Measurements from ENCODE around the gene COG1.
A peak's percentile ranks its signal among the peaks of the same experiment; 100 is the strongest.
"Not testable (repeated sequence)": the region's sequence is repeated elsewhere in the genome, so short reads cannot be mapped to it uniquely, and the experiment has no call there.

The COG1 gene, protein sequence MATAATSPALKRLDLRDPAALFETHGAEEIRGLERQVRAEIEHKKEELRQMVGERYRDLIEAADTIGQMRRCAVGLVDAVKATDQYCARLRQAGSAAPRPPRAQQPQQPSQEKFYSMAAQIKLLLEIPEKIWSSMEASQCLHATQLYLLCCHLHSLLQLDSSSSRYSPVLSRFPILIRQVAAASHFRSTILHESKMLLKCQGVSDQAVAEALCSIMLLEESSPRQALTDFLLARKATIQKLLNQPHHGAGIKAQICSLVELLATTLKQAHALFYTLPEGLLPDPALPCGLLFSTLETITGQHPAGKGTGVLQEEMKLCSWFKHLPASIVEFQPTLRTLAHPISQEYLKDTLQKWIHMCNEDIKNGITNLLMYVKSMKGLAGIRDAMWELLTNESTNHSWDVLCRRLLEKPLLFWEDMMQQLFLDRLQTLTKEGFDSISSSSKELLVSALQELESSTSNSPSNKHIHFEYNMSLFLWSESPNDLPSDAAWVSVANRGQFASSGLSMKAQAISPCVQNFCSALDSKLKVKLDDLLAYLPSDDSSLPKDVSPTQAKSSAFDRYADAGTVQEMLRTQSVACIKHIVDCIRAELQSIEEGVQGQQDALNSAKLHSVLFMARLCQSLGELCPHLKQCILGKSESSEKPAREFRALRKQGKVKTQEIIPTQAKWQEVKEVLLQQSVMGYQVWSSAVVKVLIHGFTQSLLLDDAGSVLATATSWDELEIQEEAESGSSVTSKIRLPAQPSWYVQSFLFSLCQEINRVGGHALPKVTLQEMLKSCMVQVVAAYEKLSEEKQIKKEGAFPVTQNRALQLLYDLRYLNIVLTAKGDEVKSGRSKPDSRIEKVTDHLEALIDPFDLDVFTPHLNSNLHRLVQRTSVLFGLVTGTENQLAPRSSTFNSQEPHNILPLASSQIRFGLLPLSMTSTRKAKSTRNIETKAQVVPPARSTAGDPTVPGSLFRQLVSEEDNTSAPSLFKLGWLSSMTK

DNA sequence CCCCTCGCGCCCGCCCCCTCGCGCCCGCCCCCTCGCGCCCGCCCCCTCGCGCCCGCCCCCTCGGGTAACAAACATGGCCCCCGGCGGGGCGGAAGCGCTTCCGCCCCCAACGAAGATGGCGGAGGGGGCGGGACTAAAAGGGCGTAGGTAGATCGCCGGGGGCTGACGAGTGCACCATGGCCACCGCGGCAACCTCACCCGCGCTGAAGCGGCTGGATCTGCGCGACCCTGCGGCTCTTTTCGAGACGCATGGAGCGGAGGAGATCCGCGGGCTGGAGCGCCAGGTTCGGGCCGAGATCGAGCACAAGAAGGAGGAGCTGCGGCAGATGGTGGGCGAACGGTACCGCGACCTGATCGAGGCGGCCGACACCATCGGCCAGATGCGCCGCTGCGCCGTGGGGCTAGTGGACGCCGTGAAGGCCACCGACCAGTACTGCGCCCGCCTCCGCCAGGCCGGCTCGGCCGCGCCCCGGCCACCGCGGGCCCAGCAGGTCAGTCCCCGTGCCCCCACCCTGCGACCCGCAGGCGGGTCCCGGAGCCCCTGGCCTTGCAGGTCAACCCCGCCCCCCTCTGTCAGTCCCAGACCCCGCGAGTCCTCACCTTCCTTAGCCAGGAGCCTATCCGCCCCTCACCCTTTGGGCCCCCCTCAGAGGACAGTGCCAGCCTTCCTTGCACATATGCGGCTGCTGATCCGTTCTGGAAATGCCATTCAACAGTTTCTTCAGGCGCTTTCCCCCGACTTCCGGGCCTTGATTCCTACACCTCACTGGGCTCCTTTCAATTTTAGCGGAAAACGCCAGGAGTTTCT is at the start of gene COG1:
Gene COG1, plus strand, starts transcription at position 162 of the 808 bp plus-strand sequence. Its CDS starts 15 bp downstream, at position 177.
- DNase-seq (ENCODE audit: low read depth) = peak; percentile 93

DNA sequence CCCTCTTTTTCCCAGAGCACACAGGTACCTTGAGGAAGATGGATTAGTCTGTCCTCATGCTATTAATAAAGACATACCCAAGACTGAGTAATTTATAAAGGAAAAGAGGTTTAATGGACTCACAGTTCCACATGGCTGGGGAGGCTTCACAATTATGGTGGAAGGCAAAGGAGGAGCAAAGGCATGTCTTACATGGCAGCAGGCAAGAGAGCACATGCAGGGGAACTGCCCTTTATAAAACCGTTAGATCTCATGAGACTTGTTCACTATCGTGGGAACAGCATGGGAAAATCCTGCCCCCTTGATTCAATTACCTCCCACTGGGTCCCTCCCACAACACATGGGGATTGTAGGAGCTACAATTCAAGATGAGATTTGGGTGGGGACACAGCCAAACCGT is 48.6 kb upstream of the COG1 start:
- not testable (repeated sequence) for DNase-seq (ENCODE audit: low read depth)

DNA sequence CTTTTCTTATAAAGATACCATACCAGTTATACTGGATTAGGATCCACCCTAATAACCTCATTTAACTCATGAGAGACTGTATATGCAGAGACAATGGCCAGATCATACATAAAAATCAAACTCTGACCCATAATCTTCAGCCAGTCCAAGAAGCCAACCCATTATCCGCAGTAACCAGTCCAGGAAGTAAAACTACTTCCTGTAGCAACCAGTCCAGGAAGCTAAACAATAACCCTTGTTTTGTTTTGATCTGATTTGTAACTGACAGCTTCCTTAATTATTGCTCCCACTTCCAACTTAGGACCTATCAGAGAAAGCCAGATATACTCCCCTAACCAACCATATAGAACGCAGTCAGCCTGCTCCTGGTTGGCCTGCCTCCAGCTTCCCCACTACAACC is 47.2 kb upstream of the COG1 start:
- no peak for DNase-seq (ENCODE audit: low read depth)

DNA sequence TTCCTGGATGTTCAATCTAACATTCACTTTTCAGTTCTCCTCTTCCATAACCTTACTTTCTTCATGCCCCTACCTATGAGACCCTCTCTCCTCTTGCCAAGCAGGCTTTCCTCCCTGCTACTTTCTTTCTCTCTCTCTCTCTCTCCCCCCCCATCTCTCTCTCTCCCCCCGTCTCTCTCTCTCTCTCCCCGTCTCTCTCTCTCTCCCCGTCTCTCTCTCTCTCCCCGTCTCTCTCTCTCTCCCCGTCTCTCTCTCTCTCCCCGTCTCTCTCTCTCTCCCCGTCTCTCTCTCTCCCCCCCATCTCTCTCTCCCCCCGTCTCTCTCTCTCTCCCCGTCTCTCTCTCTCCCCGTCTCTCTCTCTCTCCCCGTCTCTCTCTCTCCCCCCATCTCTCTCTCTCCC is 45.1 kb upstream of the COG1 start:
- DNase-seq (ENCODE audit: low read depth) = not testable (repeated sequence)

DNA sequence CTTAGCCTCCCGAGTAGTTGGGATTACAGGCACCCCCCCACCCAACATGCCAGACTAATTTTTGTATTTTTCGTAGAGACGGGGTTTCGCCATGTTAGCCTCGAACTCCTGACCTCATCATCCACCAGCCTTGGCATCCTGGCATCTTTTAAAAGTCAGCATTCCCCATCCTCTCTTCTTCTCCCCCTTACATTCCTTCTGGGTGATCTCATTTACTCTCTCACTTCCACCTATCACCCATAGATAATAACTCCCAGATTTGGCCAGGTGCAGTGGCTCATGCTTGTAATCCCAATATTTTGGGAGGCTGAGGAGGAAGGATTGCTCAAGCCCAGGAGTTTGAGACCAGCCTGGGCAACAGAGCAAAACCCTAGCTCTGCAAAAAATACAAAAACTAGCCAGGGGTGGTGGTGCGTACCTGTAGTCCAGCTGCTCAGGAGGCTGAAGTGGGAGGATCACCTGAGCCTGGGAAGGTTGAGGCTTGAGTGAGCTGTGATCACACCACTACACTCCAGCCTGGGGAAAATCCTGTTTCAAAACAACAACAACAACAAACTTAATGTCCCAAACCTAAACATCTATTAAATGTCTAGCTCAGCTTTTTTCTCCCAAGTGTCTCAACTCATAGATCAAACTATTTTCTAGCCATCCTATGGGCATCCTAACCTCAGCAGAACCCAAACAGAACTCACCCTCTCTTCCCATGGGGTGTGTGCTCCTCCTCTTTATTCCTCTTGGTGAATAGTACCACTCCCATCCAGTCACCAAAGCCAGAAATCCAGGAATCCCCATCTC is 44.1 kb upstream of the COG1 start:
- no peak for DNase-seq (ENCODE audit: low read depth)

DNA sequence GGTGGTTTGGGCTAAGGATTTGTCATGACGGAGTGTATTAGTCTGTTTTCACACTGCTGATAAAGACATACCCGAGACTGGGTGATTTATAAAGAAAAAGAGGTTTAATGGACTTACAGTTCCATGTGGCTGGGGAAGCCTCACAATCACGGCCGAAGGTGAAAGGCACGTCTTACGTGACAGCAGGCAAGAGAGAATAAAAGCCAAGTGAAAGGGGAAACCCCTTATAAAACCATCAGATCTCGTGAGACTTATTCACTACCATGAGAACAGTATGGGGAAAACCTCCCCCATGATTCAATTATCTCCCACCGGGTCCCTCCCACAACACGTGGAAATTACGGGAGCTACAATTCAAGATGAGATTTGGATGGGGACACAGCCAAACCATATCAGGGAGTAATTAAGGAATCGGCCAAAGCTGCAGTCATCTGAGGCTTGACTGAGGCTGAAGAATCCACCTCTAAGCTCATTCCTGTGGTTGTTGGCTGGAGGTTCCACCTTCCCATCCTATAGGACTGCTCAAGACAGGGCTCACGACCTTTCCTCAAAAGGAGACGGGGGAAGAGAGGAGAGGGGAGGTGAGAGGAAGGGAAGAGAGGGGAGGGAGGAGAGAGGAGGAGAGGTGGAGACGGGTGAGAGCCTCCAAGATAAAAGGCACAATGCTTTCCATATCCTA is 42.1 kb upstream of the COG1 start:
- DNase-seq (ENCODE audit: low read depth) = not testable (repeated sequence)

DNA sequence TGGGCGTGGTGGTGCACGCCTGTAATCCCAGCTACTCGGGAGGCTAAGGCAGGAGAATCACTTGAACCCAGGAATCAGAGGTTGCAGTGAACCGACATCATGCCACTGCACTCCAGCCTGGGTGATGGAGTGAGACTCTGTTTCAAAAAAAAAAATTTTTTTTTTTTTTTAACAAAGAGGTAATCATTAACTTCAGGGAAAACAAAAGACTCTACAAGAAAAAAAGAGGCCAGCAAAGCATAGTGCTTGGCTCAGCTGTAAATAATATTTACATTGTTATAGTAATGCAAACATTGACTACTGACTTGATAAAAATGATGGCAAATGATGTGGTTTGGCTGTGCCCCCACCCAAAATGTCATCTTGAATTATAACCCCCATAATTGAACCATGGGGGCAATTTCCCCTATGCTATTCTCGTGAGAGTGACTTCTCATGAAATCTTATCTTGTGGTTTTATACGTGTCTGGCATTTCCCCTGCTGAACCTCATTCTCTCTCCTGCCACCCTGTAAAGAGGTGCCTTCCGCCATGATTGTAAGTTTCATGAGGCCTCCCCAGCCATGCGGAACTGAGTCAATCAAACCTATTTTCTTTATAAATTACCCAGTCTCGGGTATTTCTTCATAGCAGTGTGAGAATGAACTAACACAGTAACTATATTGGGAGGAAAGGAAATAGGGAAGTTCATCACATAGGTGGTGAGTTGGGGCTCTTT is 40.8 kb upstream of the COG1 start:
- no peak for DNase-seq (ENCODE audit: low read depth)

DNA sequence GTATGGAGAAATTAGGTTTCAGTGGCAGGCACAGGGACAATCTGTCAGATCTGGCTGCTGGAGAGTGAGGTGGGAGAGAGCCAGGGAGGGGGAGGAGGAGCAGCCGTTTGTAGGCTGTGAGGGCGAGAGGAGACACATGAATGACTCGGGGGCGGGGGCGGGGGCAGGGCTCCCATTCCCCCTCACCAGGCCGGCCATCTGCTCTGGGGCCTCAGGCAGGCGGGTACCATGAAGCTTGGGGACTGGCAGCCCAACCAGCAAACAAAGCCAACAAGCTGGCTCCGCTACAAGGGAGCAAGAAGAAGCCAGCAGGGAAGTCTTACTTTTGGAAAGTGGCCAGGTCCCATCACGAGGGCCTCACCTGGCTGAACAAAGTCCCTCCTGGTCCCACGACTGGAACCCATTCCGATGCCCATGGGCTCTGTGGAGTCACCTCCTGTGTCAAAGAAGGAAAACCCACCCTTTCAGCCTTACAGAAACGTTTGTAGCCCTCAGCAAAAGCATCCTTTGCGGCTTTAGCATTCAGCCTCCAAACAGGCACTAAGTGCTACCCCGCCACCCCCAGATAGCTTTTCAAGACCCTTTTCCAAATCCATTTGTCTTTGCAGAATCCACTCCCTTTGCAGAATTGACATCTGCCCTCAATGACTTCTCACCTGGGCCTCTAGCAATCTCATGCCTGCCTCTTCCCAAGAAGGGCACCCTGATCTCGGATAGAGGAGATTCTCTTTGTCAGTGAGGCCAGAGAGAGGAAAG is 37.3 kb upstream of the COG1 start:
- DNase-seq (ENCODE audit: low read depth) = no peak

DNA sequence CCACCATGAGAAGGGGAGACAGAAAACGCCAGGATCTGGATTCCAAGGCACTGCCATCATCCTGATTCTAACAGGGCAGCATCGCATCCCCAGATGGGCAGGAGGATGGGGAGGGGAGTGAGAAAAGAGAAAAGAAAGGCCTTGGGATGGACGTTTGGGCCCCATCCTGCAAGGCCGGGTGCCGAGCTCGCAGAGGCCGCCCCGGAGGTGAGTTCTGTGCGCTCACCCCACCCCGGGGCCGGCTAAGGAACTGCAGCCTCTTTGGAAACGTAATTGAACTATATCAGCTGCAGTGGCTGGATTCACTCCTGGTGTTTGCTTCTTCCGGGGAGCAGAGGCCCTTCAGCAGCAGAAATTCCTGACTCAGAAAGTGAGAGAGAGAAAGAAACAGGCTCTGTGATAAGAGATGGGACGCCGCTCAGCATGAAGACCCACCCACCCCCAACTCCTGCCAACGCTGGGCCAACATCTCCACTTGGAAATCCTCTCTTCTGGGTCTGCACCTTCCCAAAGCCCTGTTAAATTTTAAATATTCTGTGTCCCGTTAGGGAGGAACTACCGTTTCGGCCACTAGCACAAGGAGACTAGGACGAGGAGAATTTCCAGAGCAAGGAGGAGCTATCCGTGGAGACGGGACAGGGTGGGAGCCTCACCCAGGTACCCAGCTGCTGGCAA is 36.6 kb upstream of the COG1 start:
- peak; percentile 72 for DNase-seq (ENCODE audit: low read depth)

DNA sequence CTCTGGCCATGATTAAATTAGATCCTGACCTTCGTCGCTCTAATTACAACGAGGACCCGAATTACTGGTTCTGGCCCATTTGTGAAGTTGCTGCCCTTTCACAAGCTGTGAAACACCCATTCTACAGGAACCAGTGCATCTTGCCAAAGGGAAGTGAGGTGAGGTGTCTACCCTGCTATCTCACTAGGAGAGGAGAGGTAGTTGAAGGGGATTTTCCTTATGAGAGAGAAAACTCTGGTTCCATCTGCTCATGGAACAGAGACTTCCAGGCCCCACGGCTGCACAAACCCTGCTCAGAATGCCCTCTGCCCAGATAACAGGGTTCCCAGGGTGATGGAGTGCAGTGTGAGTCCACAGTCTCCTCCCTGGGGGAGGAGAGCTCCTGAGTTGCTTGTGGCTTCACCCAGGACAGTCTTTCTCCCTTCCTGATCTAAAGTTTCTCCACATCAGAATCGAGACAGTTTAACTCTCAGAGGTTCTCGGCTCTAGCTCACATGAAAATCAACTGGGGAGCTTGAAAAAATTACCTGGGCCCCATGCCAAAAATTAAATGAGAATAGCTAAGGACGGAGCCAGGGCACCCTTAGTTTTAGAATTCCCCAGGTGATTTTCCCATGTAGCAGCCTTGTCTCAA is 35.9 kb upstream of the COG1 start:
- DNase-seq (ENCODE audit: low read depth) = no peak

DNA sequence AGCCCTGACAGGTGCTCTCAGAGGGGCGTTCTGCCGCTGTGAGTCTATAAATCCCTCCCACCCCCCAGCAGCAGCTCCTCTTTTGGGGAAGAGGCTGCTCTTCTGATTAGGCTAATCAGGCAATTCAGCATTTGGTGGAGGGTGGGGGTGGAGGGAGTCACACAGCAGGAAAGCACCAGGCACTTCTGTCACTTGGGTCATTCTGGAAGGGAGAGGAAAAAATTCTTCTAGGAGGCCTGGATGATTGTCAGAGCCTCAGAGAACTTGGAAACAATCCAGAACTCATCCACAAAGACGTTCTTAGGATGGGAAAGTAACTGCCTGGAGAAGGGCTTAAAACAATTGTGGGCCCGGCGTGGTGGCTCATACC is 35.3 kb upstream of the COG1 start:
- no peak for DNase-seq (ENCODE audit: low read depth)

DNA sequence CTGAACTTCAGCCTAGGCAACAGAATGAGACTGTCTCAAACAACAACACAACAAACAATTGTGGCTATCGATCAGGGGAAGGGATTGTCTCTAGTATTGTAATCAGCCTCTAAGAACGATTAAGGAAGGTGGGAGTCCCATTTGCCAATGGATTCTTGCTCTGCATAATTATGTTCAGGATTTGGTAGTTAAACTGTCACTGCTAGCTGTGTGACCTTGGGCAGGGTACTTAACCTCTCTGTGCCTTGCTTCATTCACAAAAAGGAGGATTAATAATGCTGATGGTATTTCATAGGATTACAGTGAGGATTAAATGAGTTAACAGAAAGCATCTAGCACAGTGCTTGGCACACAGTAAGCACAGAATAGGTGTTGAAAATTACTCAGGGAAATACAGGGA is 34.7 kb upstream of the COG1 start:
- no peak for DNase-seq (ENCODE audit: low read depth)

DNA sequence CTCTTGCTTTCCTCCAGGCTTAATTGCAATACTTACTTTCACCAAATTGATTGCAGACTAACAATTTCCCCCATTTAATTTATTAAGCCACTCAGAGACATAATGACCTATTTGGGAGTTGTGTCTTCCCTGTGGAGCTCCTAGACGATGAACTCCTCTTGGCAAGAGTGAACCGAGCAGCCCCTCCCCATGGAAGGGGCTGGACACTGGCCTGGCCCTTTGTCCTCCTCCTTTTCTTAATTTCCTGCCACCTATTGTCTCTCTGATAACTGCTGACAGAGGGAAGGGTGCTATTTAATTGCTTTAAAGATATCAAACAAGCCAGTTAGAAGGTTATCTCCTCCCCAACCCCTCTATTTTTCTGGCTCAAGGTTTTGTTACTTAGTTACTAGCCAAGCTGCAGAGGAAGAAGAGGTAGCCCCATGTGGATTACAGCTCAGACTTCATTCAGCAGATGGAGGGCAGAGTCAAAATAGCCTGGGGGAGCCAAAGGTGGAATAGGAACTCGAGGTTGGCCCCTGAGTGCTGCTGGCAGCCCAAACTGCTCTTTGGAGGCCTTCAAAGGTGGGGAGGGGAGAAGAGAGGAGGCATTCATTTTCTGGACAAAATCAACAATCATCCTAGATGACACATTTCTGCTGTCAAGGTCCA is 31.8 kb upstream of the COG1 start:
- no peak for DNase-seq (ENCODE audit: low read depth)

DNA sequence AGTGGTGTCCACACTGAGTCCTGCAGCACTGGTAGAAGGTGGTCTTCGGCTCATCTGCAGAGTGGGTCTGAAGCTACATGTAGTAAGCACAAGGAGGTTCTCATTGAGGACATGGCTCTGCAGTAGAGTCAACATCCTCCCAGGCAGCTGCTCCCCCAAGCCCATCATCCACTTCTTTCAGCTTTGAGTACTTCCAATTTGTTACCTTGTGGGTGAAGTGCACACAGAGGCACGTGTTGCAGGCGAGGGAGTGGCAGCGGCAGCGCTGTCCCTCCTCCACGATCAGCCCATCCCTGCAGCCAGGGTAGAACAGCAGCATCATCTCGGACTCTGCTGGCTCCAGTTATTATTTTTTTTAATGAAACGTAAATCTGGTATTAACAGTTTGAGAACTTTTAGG is 29.8 kb upstream of the COG1 start:
- DNase-seq (ENCODE audit: low read depth) = no peak

DNA sequence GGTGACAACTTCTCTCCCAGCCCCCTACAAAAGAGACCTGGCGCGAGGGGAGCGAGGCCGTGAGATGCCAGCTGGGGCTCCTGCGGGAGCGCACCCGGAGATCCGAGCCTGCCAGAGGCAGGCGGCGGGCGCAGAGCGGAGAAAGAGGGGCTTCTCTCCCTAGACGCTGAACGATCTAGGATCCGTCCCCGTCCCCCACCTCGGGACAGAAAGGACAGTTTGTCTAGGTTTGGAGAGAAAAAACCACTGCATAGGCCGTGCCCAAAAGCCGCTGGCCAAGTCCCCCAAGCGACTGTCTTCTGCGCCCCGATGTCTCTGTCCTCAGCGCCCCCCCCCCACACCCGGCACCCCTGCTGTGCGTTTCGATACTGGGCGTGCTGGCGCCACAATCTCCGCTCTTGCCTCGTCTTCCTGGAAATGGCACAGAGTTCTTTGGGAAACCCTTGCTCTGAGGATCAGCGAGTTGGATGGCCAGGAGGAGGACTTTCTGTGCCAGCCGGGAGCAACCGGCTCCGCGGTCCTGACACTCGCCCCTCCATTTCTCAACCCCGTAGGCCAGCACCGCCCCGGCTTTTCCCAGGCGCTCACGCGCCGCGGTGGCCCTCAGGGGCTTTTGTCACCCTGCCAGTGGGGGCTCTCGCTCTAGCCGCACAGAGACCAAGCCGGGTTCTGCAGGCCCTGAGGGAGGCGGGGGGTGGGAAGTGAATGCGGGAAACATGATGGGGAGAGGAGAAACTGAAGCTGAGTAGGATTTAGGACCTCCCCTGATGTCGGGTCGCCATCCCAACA is 27.0 kb upstream of the COG1 start:
- DNase-seq (ENCODE audit: low read depth) = peak; percentile 3

DNA sequence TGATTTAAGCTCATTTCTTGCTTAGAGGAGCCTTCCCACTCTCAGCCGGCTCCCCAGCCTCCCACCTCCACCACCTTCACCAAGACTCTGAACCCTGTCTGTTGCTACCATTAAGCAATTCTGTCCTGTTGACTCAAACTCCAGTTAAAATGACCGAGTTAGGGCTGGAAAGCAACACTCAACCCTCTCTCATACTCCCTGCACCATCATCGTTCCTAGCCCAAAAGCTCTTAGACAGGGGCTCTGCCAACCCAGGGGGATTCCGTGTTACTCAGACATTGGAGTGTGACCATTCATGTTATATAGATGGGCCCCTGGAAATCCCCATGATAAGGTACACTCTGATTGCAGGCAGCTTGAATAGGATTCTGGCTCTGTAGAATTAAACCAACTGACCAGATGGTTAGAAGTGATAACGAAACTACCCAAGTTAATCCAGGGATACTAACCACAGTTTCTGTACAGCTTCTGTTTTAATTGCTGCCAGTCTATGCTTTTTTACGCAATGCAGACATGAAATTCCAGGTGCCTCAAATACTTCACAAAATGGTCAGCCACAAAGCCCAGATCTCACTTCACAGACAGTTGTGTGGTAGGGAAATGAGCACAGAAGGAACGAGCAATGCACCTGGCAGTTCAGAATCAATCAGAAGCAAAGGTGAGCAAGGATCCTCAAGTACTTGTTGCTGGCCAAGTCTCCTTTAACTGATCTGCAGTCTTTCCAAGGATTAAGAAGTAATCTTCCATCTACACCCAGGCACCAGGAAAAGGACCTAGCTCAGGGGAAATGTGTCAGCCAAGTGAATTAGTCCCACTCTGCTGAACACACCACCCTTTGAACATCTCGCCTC is 25.9 kb upstream of the COG1 start:
- DNase-seq (ENCODE audit: low read depth) = peak; percentile 5

Measured in iris pigment epithelial cell (primary cell).